ENCODE results near the gene MED9. TPM values are rescaled to one million over a fixed set of nuclear protein-coding genes. Genes with fewer than 3 reads are reported as not detected.

Gene MED9
- polyA plus RNA-seq, 1 donor from 2014 or later: 25.1 TPM

DNA sequence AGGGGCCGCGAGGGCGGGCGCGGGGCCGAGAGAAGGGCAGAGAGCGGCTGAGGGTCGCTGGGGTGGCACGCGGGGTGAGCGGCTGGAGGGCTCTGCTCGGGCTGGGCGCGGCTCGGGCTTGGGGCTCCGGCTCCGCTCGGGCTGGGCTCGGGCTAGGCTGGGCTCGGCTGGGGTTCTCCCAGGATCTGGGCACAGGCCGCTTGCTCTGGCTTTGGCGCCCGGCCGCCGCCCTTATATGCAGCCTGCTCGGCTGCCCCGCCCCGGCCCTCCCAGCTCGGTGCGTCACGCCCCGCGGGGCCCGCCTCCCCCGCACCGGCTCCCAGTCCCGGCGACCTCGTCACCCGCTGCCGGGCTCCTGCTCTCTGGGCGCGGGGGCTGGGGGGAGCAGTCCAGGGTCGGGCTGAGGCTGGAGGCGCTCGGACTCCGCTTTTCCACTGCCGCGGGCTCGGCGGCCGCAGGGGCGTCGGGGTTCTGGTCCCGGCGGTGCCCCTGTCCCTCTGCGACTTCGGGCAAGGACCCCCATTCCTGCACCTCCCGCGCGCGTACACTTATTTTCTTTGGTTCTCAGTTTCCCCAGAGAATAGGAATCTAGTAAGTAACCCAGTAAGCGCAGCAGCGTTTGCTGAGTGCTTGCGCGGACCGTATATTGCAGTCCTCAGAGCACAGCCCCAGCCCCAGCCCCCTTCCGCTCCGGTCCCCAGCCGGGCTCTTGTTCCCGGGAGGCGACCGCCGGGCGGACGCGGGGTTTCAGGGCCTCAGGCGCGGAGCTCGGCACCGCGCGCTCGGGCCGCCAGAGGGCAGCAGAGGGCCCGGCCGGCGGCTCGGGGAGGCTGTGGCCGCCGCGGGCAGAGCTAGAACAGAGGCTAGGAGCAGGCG lies 19.6 kb downstream of the MED9 start, which contains the start of gene RASD1:
TSS of gene RASD1 (minus strand) at position 207 of the 876 bp plus-strand sequence. CDS start 214 bp downstream, outside the sequence.
- no peak within 1 kb of the TSS for H2AFZ ChIP-seq (ENCODE audit: low read depth, low read length)
- H3K27me3 ChIP-seq (ENCODE audit: insufficient read depth, low read depth, low read length): peaks cover 19% of the 10 kb centered on the region
- peak within 1 kb of the TSS; percentile 86 for H3K27ac ChIP-seq (ENCODE audit: low read length)
- peak within 1 kb of the TSS; percentile 78 for H3K4me3 ChIP-seq (ENCODE audit: low read length)
- peaks cover 11% of the 10 kb centered on the region for H3K79me2 ChIP-seq (replicated peaks; ENCODE audit: insufficient read depth, low read length)
- no peaks in the 10 kb centered on the region for H3F3A ChIP-seq (ENCODE audit: insufficient read depth, low read length, poor library complexity, severe bottlenecking)
- no peaks in the 10 kb centered on the region for H3K36me3 ChIP-seq (ENCODE audit: insufficient read depth, low read length)
- TF ChIP-seq EZH2 (IDR thresholded peaks at IDR 0.05; ENCODE audit: borderline replicate concordance, insufficient read depth, low read length, poor library complexity, severe bottlenecking): no peak
- TF ChIP-seq EP300 (conservative IDR thresholded peaks at IDR 0.05; ENCODE audit: poor library complexity, severe bottlenecking): peak; percentile 36
- TF ChIP-seq, protein P1, sequence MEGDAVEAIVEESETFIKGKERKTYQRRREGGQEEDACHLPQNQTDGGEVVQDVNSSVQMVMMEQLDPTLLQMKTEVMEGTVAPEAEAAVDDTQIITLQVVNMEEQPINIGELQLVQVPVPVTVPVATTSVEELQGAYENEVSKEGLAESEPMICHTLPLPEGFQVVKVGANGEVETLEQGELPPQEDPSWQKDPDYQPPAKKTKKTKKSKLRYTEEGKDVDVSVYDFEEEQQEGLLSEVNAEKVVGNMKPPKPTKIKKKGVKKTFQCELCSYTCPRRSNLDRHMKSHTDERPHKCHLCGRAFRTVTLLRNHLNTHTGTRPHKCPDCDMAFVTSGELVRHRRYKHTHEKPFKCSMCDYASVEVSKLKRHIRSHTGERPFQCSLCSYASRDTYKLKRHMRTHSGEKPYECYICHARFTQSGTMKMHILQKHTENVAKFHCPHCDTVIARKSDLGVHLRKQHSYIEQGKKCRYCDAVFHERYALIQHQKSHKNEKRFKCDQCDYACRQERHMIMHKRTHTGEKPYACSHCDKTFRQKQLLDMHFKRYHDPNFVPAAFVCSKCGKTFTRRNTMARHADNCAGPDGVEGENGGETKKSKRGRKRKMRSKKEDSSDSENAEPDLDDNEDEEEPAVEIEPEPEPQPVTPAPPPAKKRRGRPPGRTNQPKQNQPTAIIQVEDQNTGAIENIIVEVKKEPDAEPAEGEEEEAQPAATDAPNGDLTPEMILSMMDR (IDR thresholded peaks at IDR 0.05; ENCODE audit: poor library complexity, severe bottlenecking): peak; percentile 95
- TF ChIP-seq, protein P2, sequence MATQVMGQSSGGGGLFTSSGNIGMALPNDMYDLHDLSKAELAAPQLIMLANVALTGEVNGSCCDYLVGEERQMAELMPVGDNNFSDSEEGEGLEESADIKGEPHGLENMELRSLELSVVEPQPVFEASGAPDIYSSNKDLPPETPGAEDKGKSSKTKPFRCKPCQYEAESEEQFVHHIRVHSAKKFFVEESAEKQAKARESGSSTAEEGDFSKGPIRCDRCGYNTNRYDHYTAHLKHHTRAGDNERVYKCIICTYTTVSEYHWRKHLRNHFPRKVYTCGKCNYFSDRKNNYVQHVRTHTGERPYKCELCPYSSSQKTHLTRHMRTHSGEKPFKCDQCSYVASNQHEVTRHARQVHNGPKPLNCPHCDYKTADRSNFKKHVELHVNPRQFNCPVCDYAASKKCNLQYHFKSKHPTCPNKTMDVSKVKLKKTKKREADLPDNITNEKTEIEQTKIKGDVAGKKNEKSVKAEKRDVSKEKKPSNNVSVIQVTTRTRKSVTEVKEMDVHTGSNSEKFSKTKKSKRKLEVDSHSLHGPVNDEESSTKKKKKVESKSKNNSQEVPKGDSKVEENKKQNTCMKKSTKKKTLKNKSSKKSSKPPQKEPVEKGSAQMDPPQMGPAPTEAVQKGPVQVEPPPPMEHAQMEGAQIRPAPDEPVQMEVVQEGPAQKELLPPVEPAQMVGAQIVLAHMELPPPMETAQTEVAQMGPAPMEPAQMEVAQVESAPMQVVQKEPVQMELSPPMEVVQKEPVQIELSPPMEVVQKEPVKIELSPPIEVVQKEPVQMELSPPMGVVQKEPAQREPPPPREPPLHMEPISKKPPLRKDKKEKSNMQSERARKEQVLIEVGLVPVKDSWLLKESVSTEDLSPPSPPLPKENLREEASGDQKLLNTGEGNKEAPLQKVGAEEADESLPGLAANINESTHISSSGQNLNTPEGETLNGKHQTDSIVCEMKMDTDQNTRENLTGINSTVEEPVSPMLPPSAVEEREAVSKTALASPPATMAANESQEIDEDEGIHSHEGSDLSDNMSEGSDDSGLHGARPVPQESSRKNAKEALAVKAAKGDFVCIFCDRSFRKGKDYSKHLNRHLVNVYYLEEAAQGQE (IDR thresholded peaks at IDR 0.05; ENCODE audit: borderline replicate concordance): no peak
- TF ChIP-seq RAD21 (conservative IDR thresholded peaks at IDR 0.05): peak; percentile 92
- TF ChIP-seq MXI1 (conservative IDR thresholded peaks at IDR 0.05; ENCODE audit: poor library complexity, severe bottlenecking): peak; percentile 28
- TF ChIP-seq TAF1 (IDR thresholded peaks at IDR 0.05; ENCODE audit: low read depth): peak; percentile 41
- TF ChIP-seq SMC3 (conservative IDR thresholded peaks at IDR 0.05; ENCODE audit: poor library complexity): peak; percentile 98
- TF ChIP-seq POLR2AphosphoS5 (IDR thresholded peaks at IDR 0.05): peak; percentile 90
- no peaks in the 10 kb centered on the region for H3K9me2 ChIP-seq (ENCODE audit: insufficient read depth, low read length)
- no peaks in the 10 kb centered on the region for H4K20me1 ChIP-seq (ENCODE audit: insufficient read depth)
- peak within 1 kb of the TSS; percentile 75 for H3K9ac ChIP-seq (ENCODE audit: low read length)
- H3K9me3 ChIP-seq (ENCODE audit: low read length): no peaks in the 10 kb centered on the region
- peak within 1 kb of the TSS; percentile 73 for H3K4me2 ChIP-seq (ENCODE audit: low read length)

- TF ChIP-seq RAD21 (conservative IDR thresholded peaks at IDR 0.05) (peak; percentile 28), SMC3 (conservative IDR thresholded peaks at IDR 0.05; ENCODE audit: poor library complexity) (peak; percentile 35), EP300 (conservative IDR thresholded peaks at IDR 0.05; ENCODE audit: poor library complexity, severe bottlenecking) (no peak)
- Histone ChIP-seq H2AFZ (ENCODE audit: low read depth, low read length) (no peak overlapping the region), H3K9ac (ENCODE audit: low read length) (peak overlapping the region; percentile 75), H3K4me2 (ENCODE audit: low read length) (peak overlapping the region; percentile 39), H3K9me2 (ENCODE audit: insufficient read depth, low read length) (no peaks in the 10 kb centered on the region), H3F3A (ENCODE audit: insufficient read depth, low read length, poor library complexity, severe bottlenecking) (no peaks in the 10 kb centered on the region), H3K9me3 (ENCODE audit: low read length) (no peaks in the 10 kb centered on the region), H4K20me1 (ENCODE audit: insufficient read depth) (no peaks in the 10 kb centered on the region), H3K4me3 (ENCODE audit: low read length) (peak overlapping the region; percentile 78), H3K79me2 (replicated peaks; ENCODE audit: insufficient read depth, low read length) (peaks cover 11% of the 10 kb centered on the region), H3K27ac (ENCODE audit: low read length) (peak overlapping the region; percentile 67), H3K27me3 (ENCODE audit: insufficient read depth, low read depth, low read length) (peaks cover 19% of the 10 kb centered on the region), H3K36me3 (ENCODE audit: insufficient read depth, low read length) (no peaks in the 10 kb centered on the region)
Observed at GRCh38 chr17:17497065-17497844, 20.5 kb downstream of the MED9 start.

Data from neural cell (in vitro differentiated cells).